Activated CD4-positive, alpha-beta T cell treated with anti-CD3 and anti-CD28 coated beads, Interleukin-2, Interleukin-4, amounts not matched to agents 100 ng/mL and 50 ng/mL, durations not matched to agents 16 hours and 8 hours (primary cell): Measurements from ENCODE around the gene MRGPRX1.
"Not testable (repeated sequence)": the region's sequence is repeated elsewhere in the genome, so short reads cannot be mapped to it uniquely, and the experiment has no call there.

Experiments
- DNase-seq: peaks from one replicate; pipeline ENCODE4 v3.0.0-alpha.2; 2020; ENCODE audit warnings: low spot score

Gene MRGPRX1

DNA sequence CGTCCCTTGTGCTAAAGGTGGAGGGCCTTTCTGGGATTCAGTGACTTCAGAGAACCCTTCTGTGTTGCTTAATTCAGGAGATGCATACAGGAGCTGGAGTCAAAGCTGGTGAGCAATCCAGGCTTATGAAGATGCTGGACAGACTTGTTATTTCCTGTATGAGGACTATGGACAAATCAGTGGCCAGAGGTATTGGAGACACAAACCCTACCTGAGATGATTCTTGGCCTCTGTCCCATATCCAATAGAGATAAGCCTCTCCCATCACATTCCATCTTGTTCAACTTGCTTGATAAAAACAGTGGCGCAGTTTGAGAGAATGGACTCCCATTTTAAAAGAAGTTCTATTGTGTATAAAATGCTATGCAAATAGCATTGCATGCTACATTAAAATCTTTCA, at the start of gene MRGPRX1:
Gene MRGPRX1 (minus strand): TSS at position 101 of the 400 bp plus-strand sequence. CDS start 4,630 bp downstream, outside the sequence.
- DNase-seq: no peak

DNA sequence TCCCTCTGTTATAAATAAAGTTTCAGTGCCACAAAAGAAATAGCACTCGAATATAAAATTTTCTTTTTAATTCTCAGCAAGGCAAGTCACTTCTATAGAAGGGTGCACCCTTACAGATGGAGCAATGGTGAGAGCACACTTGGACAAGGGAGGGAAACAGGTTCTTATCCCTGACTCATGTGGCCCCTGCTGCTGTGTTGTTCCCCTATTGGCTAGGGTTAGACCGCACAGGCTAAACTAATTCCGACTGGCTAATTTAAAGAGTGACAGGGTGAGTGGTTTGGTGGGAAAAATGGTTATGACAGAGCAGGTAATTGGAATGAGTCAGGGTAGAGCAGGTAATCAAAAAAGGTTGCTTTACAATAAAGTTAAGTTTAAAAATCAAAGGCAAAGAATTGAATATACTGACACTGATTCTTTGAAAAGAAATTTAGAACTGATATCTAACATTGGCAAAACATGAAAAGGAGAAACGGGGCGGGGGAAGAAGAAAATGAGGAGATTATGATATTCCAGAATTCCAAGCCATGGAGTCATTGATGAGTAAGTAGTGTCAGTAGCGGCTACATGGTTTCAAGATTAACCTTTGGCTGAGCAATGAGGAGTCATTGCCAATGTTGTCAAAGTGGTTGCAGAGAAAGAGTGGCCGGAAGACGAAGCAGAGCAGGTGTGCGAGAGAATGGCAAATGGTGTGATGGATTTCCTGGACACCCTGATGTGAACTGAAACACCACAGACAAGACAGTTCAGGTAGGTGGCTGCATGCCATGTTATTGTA, 48.4 kb upstream of the MRGPRX1 start:
- no peak for DNase-seq

DNA sequence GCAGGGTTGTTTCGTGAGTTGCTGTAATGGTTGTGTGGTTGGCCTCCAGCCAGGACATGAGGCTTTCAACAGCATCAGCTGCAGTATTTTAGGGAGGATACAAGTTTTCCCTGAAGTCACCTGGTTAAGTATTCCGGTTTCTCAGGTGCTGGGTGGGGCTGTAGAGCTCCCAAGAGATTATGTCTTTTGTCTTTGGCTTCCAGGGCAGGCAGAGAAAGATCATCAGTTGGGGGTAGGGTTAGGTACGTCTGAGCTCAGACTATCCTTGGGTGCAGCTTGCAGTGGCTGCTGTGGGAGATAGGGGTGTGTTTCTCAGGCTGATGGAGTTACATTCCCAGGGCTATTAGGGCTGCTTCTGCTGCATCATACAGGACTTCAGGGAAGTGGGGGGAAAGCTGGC, 47.5 kb upstream of the MRGPRX1 start:
- no peak for DNase-seq

DNA sequence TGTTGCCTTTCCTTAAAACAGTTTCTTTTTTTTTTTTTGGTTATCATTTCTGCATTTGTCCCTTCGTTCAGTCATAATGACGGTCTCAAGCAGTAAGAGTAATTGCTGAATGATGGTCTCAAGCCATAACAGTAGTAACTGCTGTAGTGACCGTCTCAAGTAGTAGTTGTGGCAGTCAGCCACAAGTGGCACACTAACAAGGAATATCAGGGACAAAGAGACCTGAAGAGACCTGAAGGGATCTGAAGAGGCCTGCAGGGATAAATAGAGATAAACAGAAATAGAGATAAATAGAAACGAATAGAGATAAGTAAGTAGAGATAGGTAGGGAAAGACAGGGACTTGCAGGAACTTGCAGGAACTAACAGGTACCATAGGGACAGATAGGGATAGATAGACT, 42.7 kb upstream of the MRGPRX1 start:
- DNase-seq: no peak

DNA sequence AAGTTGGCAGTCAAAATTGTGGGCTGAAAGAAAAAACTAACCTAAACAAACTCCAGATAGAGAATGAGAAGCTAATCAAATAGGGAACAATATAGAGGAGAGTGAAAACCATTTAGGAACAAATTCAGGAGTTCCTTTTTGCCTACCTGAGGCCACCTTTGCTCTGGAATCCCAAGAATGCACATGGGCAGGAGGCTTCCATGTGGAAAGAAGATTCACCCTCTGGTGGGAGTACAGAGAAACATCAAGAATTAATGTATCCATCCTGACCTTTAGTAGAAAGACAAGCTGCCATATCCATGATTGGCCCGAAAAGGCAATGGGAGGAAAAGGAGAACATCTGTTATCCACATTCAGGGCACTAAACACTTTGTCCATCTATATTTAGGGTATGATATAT, 35.0 kb upstream of the MRGPRX1 start:
- DNase-seq: no peak

DNA sequence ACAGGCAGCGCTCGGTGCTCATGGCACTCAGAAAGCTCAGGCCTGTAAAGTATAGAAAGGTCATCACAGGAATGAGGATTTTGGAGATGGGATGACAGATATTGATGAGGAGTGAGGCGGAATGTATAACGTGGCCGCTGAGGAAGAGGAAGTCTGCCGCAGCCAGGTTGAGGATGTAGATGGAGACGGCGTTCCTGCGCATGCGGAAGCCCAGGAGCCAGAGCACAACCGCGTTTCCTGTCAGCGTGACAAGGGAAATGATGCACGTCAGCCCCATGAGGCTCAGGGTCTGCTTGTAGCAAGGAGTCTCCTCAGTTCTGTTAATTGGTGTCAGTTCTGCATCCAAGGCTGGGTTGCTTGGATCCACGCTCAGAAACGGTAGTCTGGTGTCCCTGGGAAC, 33.1 kb upstream of the MRGPRX1 start:
- DNase-seq: no peak

DNA sequence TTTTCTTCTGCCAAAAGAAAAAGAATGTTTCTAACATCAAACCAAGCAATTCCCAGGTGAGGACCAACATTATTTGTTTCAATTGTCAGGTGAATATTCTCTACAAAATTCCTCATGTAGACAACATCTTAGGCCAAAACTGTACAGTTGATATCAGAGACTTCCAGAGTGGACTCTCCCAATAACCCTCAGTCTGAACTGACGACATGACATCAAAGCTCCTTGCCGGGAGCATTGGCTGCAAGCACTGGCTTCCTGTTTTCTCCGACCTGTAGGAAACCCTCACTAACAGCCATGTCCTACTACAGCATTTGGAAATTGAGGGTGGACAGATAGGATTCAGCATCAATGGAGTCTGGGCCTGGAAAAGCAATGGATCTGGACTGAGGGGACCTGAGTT, 30.5 kb upstream of the MRGPRX1 start:
- DNase-seq: no peak

DNA sequence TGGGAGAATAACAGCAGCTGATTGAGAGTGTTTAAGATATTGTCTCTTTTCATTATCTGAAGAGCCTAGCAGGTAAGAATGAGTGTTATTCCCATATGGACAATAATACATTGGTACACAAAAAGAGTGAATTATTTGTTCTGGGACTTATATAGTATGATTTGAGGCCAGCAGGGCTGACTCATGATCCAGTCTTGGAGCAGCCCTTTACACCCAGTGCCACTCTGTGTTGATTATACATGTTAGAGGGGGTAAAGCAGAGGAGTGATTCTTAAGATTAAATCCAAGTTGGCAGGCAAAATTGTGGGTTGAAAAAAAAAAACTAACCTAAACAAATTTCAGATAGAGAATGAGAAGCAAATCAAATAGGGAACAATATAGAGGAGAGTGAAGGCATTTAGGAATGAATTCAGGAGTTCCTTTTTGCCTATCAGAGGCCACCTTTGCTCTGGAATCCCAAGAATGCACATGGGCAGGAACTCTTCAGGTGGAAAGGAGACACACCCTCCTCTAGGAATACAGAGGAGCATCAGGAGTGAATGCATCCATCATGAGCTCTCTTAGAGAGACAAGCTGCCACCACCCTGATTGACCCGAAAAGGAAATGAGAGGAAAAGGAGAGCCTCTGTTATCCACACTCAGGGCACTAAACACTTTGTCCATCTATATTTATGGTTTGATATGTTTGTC, 19.2 kb upstream of the MRGPRX1 start:
- DNase-seq: no peak

DNA sequence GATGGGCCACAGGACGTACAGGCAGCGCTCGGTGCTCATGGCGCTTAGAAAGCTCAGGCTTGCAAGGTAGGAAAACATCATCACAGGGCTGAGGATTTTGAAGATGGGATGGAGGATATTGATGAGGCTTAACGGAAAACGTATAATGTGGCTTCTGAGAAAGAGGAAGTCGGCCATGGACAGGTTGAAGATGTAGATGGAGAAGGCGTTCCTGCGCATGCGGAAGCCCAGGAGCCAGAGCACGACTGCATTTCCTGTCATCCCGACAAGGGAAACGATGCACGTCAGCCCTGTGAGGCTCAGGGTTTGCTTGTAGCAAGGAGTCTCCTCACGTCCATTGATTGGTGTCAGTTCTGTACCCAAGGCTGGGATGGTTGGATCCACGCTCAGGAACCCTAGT, 17.4 kb upstream of the MRGPRX1 start:
- DNase-seq: no peak

DNA sequence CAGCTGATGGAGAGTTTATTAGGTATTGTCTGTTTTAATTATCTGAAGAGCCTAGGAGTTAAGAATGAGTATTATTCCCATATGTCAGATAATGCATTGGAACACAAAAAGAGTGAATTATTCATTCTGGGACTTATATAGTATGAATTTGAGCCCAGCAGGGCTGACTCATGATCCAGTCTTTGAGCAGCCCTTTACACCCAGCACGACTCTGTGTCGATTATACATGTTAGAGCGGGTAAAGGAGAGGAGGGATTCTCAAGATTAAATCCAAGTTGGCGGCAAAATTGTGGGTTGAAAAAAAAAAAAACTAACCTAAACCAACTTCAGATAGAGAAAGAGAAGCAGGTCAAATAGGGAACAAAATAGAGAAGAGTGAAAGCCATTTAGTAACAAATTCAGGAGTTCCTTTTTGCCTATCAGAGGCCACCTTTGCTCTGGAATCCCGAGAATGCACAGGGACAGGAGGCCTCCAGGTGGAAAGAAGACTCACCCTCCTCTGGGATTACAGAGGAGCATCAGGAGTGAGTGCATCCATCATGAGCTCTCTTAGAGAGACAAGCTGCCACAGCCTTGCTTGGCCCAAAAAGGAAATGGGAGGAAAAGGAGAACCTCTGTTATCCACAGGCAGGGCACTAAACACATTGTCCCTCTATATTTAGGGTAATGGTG, 3.1 kb downstream of the MRGPRX1 start:
- no peak for DNase-seq

DNA sequence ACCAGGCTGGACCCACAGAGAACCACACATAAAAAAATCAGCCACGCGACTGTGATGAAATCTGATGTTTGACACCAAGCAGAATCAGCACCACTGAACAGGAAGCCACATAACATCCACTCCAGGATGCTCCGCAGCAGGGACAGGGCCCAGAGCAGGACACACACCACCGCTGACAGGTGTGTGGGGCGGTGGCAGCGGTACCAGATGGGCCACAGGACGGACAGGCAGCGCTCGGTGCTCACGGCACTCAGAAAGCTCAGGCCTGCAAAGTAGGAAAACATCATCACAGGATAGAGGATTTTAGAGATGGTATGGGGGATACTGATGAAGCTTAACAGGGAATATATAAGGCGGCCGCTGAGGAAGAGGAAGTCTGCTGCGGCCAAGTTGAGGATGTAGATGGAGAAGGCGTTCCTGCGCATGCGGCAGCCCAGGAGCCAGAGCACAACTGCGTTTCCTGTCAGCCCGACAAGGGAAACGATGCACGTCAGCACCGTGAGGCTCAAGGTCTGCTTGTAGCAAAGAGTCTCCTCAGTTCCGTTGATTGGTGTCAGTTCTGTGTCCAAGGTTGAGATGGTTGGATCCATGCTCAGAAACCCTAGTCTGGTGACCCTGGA, 4.9 kb downstream of the MRGPRX1 start:
- no peak for DNase-seq

DNA sequence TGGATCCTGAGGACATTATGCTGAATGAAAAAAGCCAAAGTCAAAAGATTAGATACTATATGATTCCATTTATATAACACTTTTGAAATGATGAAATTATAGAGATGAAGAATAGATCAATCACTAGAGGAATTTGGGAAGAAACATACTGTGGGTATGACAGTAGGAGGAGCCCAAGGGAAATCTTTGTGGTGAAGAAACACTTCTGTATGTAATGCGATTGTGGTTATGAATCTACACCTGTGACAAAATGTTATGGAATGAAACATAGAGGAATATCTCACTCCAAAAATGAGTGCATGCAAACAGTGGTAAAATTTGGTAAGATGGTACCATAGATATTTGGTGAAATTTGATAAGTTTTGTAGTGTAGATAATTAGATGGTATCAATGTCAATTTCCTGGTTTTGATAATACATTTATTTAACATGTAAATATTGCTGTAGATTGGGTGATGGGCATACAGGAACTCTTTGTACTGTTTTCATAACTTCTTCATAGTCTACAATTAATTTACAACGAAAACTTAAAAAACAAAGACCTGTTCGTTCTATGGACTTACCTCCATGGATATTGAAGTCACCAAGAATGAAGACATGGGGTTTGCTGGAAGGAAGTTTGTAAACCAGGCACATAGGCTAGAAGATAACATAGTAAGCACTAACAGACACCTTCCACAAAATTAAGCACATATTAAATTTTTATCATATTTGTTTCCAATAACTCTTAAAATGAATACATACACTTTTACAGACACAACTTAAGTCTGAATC, 11.5 kb downstream of the MRGPRX1 start:
- no peak for DNase-seq

DNA sequence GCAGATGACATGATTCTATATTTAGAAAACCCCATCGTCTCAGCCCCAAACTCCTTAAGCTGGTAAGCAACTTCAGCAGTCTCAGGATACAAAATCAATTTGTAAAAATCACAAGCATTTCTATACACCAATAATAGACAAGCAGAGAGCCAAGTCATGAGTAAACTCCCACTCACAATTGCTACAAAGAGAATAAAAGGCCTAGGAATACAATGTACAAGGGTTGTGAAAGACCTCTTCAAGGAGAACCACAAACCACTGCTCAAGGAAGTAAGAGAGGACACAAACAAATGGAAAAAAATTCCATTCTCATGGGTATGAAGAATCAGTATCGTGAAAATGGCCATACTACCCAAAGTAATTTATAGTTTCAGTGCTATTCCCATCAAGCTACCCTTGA, 13.8 kb downstream of the MRGPRX1 start:
- DNase-seq: not testable (repeated sequence)

DNA sequence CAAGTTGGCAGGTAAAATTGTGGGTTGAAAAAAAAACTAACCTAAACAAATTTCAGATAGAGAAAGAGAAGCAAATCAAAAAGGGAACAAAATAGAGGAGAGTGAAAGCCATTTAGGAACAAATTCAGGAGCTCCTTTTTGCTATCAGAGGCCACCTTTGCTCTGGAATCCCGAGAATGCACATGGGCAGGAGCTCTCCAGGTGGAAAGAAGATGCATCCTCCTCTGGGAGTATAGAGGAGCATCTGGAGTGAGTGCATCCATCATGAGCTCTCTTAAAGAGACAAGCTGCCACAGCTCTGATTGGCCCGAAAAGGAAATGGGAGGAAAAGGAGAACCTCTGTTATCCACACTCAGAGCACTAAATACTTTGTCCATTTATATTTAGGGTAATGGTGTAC, 26.3 kb downstream of the MRGPRX1 start:
- DNase-seq: no peak

DNA sequence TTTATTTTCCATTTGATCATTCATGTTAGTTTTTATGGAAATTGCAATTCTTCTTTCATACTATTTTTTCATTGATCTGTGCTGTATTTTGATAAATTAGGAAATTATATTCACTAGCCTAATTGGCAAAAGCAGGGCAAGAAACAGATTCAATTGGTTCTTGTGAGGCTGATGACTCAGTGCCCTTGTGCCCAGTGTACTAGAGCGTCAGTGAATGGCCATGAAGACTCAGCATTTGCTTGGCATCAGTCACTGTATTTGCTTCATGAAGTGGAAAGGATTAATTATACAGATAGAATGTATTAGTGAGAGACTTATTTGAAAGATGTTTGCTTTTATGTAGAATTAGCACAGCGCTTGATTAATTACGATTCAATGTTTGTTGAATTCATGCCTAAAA, 31.8 kb downstream of the MRGPRX1 start:
- DNase-seq: no peak

DNA sequence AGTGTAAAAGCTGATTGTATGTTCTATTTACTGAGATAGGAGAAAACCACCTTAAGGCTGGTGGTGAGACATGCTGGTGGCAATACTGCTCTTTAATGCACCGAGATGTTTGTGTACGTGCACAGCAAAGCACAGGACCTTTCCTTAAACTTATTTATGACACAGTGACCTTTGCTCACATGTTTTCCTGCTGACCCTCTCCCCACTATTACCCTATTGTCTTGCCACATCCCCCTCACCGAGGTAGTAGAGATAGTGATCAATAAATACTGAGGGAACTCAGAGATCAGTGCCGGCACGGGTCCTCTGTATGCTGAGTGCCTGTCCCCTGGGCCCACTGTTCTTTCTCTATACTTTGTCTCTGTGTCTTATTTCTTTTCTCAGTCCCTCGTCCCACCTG, 38.6 kb downstream of the MRGPRX1 start:
- DNase-seq: not testable (repeated sequence)

DNA sequence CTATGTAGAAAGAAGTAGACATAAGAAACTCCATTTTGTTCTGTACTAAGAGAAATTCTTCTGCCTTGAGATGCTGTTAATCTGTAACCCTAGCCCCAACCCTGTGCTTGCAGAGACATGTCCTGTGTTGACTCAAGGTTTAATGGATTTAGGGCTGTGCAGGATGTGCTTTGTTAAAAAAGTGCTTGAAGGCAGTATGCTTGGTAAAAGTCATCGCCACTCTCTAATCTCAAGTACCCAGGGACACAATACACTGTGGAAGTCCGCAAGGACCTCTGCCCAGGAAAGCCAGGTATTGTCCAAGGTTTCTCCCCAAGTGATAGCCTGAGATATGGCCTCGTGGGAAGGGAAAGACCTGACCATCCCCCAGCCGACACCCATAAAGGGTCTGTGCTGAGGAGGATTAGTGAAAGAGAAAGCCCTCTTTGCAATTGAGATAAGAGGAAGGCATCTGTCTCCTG, 39.0 kb downstream of the MRGPRX1 start:
- not testable (repeated sequence) for DNase-seq

DNA sequence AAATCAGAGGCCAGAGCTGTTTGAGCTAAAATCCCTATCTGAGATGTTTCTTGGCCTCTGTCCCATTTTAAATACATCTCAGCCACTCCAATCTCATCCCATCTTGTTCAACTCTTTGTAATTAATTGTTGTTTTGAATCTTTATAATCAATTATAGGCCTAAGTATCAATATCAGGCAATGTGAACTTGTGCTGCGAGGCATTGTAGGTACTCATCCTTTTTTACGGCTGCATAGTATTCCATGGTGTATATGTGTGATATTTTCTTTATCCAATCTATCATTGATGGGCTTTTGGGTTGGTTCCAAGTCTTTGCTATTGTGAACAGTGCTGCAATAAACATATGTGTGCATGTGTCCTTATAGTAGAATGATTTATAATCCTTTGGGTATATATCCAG, 47.5 kb downstream of the MRGPRX1 start:
- not testable (repeated sequence) for DNase-seq

DNA sequence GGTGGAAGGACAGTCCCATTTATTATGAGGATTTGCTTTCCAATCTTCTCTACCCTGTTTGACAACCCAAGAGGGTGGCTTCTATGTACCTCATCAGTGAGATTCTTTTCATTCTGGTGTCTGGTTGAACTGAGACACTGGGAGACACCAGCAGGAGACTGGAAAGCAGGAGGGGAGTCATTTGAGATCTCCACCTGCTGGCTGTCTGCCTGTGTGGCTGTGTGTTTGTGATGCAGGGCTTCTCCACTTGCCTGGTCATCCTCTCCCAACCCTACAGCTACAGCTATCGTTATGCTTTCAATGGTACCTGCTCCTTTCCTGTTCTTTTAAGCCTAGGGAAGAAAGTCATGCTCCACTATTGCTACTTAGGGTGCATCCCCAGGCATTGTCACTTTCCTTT, 48.6 kb downstream of the MRGPRX1 start:
- no peak for DNase-seq
